ENCODE results near the gene TPSG1. TPM values are rescaled to one million over a fixed set of nuclear protein-coding genes. Genes with fewer than 3 reads are reported as not detected.
"Not testable (repeated sequence)": the region's sequence is repeated elsewhere in the genome, so short reads cannot be mapped to it uniquely, and the experiment has no call there.

Gene TPSG1
- polyA plus RNA-seq, 3 donors, result 0.10 to 0.45 (median 0.15) TPM

- H3K27ac ChIP-seq (ENCODE audit: low read depth, low read length), result no peak overlapping the region
- 90 to 95% (median 93%) methylated on average over 34 to 43 of the region's 43 CpGs for WGBS, 3 donors
Measured at GRCh38 chr16:1209081-1209480, 16.0 kb downstream of the TPSG1 start.

- no peak overlapping the region for H3K27ac ChIP-seq (ENCODE audit: low read depth, low read length)
- WGBS, 3 donors, result 76 to 81% (median 79%) methylated on average over 22 of the region's 22 CpGs
Measured at GRCh38 chr16:1208239-1208830, 16.7 kb downstream of the TPSG1 start.

- 79 to 82% (median 80%) methylated on average over 16 of the region's 16 CpGs for WGBS, 3 donors
- no peak overlapping the region for H3K27ac ChIP-seq (ENCODE audit: low read depth, low read length)
Measured at GRCh38 chr16:1206786-1207185, 18.3 kb downstream of the TPSG1 start.

- 59 to 71% (median 71%) methylated on average over 9 of the region's 9 CpGs for WGBS, 3 donors
Measured at GRCh38 chr16:1206326-1206725, 18.7 kb downstream of the TPSG1 start.

GRCh38 chr16:1204933-1205332 lies 20.1 kb downstream of the TPSG1 start:
- no peak overlapping the region for H3K27ac ChIP-seq (ENCODE audit: low read depth, low read length)
- 78 to 79% (median 79%) methylated on average over 9 to 15 of the region's 21 CpGs for whole genome bisulfite sequencing, 3 donors

More at GRCh38 chr16:1206326-1206725, 18.7 kb downstream of the TPSG1 start:
- H3K27ac ChIP-seq (ENCODE audit: low read depth, low read length), result no peak overlapping the region

- H3K27ac ChIP-seq (ENCODE audit: low read depth, low read length), result no peak overlapping the region
- 90 to 92% (median 90%) methylated on average over 17 to 18 of the region's 18 CpGs for WGBS, 3 donors
Measured at GRCh38 chr16:1202274-1202673, 22.8 kb downstream of the TPSG1 start.

GRCh38 chr16:1201444-1201843 lies 23.6 kb downstream of the TPSG1 start:
- H3K27ac ChIP-seq (ENCODE audit: low read depth, low read length), result no peak overlapping the region
- WGBS, 3 donors, result 89 to 92% (median 92%) methylated on average over 23 to 25 of the region's 25 CpGs

- 89 to 93% (median 92%) methylated on average over 38 of the region's 38 CpGs for WGBS, 3 donors
- H3K27ac ChIP-seq (ENCODE audit: low read depth, low read length), result no peak overlapping the region
Measured at GRCh38 chr16:1200014-1200627, 24.9 kb downstream of the TPSG1 start.

GRCh38 chr16:1199347-1200013 lies 25.6 kb downstream of the TPSG1 start:
- WGBS, 3 donors, result 82 to 88% (median 83%) methylated on average over 9 to 11 of the region's 19 CpGs
- no peak overlapping the region for H3K27ac ChIP-seq (ENCODE audit: low read depth, low read length)

- not testable (repeated sequence) for H3K27ac ChIP-seq (ENCODE audit: low read depth, low read length)
- 86 to 90% (median 89%) methylated on average over 34 to 44 of the region's 44 CpGs for WGBS, 3 donors
Measured at GRCh38 chr16:1198671-1199346, 26.3 kb downstream of the TPSG1 start.

- 71 to 89% (median 87%) methylated on average over 17 to 18 of the region's 18 CpGs for WGBS, 3 donors
- H3K27ac ChIP-seq (ENCODE audit: low read depth, low read length), result no peak overlapping the region
Measured at GRCh38 chr16:1198194-1198593, 26.9 kb downstream of the TPSG1 start.

- WGBS, 3 donors, result 54 to 74% (median 59%) methylated on average over 19 of the region's 19 CpGs
- no peak overlapping the region for H3K27ac ChIP-seq (ENCODE audit: low read depth, low read length)
Measured at GRCh38 chr16:1197237-1197866, 27.7 kb downstream of the TPSG1 start.

GRCh38 chr16:1196494-1196893 lies 28.6 kb downstream of the TPSG1 start:
- H3K27ac ChIP-seq (ENCODE audit: low read depth, low read length), result no peak overlapping the region
- WGBS, 3 donors, result 60 to 75% (median 60%) methylated on average over 11 of the region's 11 CpGs

- WGBS, 3 donors, result 55 to 74% (median 72%) methylated on average over 10 to 14 of the region's 14 CpGs
Measured at GRCh38 chr16:1195393-1195666, 29.7 kb downstream of the TPSG1 start.

GRCh38 chr16:1194665-1195392 lies 30.2 kb downstream of the TPSG1 start:
- 21 to 31% (median 23%) methylated on average over 56 to 61 of the region's 61 CpGs for WGBS, 3 donors

More at GRCh38 chr16:1195393-1195666, 29.7 kb downstream of the TPSG1 start:
- no peak overlapping the region for H3K27ac ChIP-seq (ENCODE audit: low read depth, low read length)

GRCh38 chr16:1193825-1194581 lies 31.1 kb downstream of the TPSG1 start:
- 67 to 71% (median 69%) methylated on average over 29 of the region's 29 CpGs for WGBS, 3 donors
- H3K27ac ChIP-seq (ENCODE audit: low read depth, low read length), result no peak overlapping the region

More at GRCh38 chr16:1194665-1195392, 30.2 kb downstream of the TPSG1 start:
- no peak overlapping the region for H3K27ac ChIP-seq (ENCODE audit: low read depth, low read length)

- no peak overlapping the region for H3K27ac ChIP-seq (ENCODE audit: low read depth, low read length)
- 69 to 77% (median 76%) methylated on average over 29 to 30 of the region's 30 CpGs for WGBS, 3 donors
Measured at GRCh38 chr16:1193143-1193824, 31.8 kb downstream of the TPSG1 start.

All from adipose tissue (tissue), 3 donors.